ENCODE measurements around the gene GPR78.

GPR78 gene

GRCh38 chr4:8547108-8547911 is 32.9 kb upstream of the GPR78 start:
- no peak for DNase-seq (ENCODE audit: low read depth)

DNA sequence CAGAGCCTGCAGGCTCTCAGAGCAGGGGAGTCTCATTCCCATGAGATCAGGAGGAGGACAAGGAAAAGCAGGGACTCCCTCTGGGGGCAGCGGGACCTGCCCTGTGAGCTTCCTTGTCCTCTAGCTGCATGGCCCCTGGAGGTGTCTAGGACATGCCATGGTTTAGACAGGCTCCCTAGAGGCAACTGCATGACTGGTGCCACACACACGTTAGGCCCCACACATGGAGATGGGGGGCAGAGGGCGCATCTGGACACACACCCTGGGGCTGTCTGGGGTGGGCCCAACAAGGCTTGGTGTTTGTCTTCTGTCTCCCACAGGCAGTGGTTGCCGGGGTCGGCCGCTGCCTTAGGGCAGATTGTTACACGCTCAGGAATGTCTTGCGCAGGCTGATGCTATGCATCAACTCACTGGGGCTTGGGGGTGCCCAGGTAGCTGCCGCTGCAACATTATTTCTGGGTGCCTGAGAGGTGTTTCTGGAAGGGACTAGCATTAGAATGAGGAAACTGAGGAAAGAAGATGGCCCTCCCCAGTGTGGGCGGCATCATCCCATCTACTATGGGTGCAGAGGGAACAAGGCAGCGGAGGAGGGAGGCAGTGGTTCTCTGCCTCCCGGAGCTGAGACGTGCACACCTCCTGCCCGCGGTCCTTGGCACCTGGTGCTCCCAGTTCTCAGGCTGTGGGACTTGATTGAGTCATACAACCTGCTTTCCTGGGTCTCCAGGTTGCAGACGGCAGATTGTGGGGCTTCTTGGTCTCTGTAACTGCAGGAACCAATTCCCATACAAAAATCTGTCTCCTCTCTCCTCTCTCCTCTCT is 32.1 kb upstream of the GPR78 start:
- no peak for DNase-seq (ENCODE audit: low read depth)

DNA sequence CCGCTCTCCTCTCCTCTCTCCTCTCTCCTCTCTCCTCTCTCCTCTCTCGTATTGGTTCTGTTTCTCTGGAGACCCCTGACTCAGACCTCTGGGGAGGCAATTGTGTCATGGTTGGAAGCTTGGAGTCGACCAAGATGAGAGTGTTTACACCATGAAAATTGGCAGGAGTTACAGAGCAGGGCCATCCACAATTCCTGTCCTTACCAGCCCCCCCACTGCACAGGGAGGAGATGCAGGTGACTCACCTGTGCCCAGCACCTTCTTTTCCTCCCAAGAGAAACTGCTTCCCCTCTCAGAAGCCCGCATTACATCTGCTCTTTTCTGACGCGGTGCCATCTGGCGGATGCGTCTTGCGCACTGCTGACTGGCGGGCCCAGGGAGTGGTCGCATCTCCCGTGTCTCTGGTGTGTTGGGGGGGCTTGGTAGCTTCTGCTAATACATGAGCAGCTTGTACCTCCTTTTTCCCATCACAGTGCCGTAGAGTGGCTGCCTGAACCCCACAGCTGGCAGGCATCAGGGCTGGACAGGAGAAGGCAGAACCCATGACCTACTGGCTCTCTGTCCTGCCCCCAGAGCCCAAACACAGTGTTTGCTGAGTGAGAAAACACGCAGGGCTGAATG is 31.4 kb upstream of the GPR78 start:
- DNase-seq (ENCODE audit: low read depth): no peak

DNA sequence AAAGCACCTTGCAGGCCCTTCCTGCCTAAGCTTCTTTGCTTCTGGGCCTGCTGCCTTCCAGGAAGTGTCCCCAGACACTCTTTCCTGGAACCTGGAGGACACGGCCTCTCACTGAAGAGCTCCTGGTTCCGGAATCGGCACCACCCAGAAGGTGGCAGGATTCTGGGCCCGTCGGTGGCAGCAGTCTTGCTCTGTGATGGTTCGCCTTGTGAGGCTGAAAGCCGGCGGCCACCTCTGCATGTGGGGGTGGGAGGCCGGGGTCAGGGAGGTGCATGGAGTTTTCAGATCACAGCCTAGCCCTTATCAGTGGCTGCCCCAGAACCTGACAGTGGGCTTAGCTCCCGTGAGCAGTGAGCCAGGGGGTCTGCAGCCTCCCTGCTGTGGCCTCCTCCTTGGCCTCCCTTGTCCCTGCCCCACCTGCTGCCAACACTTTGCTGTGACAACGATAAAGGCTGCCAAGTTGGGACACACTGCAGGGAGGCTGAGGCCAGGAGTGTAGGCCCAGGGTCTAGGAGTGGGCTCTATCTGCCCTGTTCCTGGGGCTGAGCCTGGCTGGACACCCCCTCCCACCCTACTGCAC is 30.8 kb upstream of the GPR78 start:
- no peak for DNase-seq (ENCODE audit: low read depth)

DNA sequence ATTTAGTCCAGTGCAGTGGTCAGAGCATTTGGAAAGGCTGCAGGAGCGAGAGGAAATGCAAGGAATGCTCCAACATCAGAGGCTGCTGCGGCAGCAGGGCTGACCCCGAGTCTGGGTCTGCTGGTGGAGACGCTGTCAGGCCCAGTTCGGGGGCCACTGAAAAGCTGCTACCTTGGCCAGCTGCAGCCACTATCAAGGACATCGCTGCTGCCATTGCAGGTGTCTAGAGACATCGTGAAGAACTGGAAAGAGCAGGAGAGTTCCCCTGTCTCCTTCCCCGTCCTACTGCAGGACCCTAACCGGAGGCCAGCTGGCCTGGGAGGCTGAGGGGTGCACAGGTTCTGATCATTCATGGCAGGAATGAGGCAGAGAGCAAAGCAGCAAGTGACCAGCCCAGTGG is 29.5 kb upstream of the GPR78 start:
- no peak for DNase-seq (ENCODE audit: low read depth)

DNA sequence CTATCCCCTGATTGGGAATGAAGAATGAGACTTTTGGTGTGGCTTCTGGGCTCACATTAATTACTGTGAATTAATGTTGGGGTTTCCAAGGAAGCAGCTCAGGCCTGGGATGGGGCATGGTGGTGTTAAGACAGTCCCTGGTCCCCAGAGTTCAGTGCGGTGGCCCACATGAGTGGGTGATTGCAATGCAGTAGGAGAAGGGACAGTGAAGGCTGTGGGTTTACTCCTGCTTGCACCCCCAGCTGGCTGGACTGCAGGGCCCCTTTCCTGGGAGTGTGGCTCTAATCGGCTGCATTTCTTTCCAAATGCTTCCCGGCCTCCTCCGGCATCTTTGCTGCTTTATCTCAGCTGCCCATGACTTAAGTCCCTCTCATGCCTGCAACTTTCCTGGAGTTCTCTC is 28.2 kb upstream of the GPR78 start:
- no peak for DNase-seq (ENCODE audit: low read depth)

- no peak for DNase-seq (ENCODE audit: low read depth)
Measured at GRCh38 chr4:8552581-8553205, 27.5 kb upstream of the GPR78 start.

DNA sequence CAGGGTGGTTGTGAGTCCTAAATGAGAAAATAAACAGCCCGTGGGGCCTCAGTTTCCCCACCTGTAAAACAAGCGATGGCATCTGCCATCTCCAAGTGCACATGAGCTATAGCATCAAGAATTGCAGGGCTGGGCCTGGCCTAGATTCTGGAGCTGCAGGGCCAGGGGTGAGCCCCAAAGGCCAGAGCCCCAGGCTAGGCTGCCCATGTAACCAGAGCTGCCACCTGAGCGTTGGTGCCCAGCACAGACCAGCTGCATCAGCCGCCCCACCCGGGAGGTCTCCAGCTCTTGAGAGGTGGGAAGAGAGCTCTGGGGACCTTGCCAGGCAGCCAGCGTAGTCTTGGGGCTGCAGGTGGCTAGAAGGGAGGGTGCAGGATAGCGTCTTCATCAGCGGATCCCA is 27.0 kb upstream of the GPR78 start:
- DNase-seq (ENCODE audit: low read depth): no peak

DNA sequence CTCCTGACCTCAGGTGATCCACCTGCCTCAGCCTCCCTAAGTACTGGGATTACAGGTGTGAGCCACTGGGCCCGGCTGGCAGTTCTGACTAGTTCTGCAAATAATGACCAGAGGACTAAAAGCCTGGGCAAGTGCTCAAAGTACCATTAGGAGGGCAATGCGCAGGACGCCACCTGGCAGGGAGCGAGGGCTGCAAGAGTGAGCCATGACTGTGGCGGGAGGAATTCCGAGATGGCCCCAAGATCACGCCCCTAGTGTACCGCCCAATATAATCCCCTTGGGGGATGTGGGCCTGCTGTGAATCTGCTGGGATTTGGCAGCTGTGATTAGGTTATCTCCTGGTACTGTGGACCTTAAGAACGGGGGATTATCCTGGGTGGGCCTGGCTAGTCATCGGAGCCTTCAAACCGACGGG is 26.2 kb upstream of the GPR78 start:
- DNase-seq (ENCODE audit: low read depth): no peak

GRCh38 chr4:8554555-8555100 is 25.6 kb upstream of the GPR78 start:
- no peak for DNase-seq (ENCODE audit: low read depth)

GRCh38 chr4:8555716-8556115 is 24.5 kb upstream of the GPR78 start:
- DNase-seq (ENCODE audit: low read depth): no peak

GRCh38 chr4:8556341-8557150 is 23.6 kb upstream of the GPR78 start:
- no peak for DNase-seq (ENCODE audit: low read depth)

- DNase-seq (ENCODE audit: low read depth): no peak
Measured at GRCh38 chr4:8557151-8558076, 22.8 kb upstream of the GPR78 start.

GRCh38 chr4:8558080-8558960 is 21.9 kb upstream of the GPR78 start:
- DNase-seq (ENCODE audit: low read depth): no peak

GRCh38 chr4:8559011-8559410 is 21.2 kb upstream of the GPR78 start:
- no peak for DNase-seq (ENCODE audit: low read depth)

DNA sequence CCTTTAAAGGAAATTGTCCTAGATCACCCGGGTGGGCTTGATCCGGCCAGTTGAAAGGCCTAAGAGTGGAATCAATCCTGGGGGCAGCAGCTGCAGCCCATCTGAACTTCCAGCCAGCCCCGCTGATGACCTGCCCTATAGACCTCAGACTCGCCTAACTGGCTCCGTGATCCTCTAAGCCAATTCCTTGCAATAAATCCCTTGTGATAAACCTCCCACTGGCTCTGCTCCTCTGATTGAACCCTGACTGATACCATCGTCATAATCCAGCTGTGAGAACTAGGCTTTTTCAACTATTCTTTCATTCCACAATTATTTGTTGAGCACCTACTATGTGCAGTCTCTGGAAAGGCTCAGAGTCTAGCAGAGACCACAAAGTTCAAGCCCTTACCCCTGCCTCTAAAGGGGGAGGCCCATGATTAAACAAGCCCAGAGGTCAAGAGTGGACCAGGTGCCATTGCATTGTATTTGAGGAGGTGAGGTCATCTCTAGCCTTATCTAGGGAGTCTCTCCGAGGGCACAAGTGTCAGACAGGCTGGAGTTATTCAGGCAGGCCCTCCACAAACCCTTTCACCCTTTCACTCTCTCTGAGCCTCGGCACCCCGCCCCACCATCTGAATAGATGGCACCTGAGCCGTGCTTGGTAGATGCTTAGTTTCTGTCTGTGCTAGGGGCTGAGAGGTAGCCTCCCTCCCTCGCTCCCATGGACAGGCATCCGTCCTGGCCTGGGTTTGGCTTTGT is 20.5 kb upstream of the GPR78 start:
- no peak for DNase-seq (ENCODE audit: low read depth)

DNA sequence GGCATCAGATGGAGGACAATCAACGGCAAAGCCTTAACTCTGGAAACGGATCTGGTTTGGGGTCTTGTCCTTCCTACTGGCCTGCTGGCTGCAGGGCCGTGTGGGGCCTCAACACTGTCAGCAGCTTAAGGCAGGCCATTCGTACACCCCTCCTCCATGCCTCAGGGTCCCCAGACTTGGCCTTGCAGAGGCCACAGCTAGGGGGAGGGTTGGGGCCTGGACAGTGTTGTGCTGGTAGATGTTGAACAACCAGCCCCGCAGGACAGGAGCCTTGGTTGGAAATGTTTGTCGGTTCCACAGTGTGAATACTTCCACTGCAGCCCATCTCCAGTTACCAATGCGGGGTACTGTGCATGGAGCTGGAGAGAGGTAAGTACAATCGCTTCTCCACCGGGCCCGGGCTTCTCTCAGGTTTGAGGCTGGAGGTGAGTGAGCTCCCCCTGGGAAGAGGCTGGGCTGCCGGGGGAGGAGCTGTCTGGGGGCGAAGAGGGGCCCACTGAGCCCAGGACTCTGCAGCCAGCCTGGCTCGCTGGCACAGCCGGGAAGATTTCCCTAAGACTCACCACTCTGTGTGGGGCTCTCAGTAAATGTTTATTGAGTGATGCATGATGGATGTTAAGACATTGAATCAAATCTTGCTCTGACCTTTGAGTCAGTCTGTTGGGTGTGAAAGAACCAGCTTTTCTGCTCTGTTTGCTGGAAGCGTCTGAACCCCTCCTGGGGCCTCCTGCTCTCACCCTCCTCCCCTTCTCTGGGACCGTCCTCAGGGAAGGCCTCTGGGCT is 19.7 kb upstream of the GPR78 start:
- DNase-seq (ENCODE audit: low read depth): no peak

All from stimulated activated CD8-positive, alpha-beta memory T cell treated with anti-CD3 and anti-CD28 coated beads, Interleukin-4, amount 100 ng/mL, for 24 hours (primary cell).